HG03354 (cell line): ENCODE measurements around the gene ELAC1.
"Not testable (repeated sequence)": the region's sequence is repeated elsewhere in the genome, so short reads cannot be mapped to it uniquely, and the experiment has no call there.

Experiments
- ATAC-seq: cut with Tn5 transposase; IDR thresholded peaks from one replicate; pipeline ENCODE4 v1.9.1; 2021; ENCODE audit warnings: mild to moderate bottlenecking; ENCODE audit not compliant: unreplicated experiment, poor library complexity, severe bottlenecking

ELAC1 gene

DNA sequence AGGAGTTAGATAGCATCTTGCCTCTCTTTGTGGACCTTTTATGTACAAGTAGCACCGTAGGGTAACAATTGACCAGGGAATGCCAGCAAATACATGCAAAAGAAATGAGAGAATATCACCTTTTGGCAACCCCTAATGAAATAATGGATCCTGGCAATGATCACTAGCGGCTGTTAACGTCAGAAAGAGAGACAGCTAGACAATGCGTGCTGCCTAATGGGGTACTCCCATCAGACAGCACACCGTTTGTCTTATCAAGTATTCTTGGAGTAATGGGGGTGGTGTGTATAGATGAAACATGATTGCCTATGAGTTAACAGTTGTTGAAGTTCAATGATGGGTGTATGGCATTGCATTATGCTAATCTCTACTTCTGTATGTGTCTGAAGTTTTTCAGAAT, 1.6 kb downstream of the ELAC1 start:
- no peak for ATAC-seq

DNA sequence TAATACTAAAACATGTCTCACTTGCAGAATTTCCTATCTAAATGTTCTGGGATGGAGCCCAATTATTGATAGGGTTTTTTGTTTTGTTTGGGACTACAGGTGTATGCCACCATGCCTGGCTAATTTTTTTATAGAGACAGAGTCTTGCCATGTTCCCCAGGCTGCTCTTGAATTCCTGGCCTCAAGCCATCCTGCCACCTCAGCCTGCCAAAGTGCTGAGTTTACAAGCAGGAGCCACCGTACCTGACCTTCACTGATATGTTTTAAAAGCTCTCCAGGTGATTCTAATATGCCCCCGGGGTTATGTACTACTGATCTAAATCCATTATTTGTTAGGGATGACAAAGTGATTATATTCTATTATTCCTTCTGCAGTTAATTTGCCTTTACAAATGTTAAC, 2.2 kb downstream of the ELAC1 start:
- ATAC-seq = no peak

DNA sequence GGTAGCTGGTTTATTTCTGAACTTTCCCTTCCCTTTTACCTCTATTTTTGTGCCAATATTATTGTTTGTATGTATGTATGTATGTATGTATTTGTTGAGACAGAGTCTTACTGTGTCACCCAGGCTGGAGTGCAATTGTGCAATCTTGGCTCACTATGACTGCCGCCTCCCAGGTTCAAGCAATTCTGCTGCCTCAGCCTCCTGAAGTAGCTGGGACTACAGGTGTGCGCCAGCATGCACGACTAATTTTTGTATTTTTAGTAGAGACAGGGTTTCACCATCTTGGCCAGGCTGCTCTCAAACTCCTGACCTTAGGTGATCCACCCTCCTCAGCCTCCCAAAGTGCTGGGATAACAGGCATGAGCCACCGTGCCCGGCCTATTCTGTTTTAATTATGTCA, 4.6 kb downstream of the ELAC1 start:
- not testable (repeated sequence) for ATAC-seq

DNA sequence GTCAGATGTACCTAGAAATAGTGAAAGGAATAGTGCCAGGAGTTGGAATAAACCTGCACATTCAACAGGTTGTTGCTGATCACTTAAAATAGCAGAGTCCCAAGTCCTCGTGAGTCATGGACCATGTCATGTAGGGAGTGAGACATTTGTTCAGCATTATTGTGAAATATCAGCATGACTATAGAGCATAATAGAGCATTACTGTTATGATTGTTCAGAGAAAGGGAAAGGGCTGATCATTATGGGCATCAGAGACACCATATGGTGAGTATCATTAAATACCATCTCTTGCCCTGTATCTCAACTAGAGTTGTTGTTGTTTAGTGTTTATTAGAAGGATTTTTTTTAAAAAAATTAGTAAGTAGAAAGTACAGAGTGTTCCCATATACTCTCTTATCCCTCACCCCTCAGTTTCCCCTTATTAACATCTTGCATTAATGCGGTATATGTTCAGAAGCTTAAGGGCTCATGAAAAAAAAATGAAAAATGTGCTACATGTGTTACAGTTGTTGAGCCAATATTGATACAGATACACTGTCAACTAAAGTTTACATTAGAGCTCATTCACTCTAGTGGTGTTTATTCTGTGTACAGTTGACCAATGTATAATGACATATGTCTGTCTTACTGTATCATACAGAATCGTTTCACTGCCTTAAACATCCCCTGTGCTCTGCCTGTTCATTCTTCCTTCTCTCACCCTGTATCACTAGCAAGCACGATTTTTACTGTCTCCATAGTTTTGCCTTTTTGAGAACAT, 5.7 kb downstream of the ELAC1 start:
- ATAC-seq = no peak

DNA sequence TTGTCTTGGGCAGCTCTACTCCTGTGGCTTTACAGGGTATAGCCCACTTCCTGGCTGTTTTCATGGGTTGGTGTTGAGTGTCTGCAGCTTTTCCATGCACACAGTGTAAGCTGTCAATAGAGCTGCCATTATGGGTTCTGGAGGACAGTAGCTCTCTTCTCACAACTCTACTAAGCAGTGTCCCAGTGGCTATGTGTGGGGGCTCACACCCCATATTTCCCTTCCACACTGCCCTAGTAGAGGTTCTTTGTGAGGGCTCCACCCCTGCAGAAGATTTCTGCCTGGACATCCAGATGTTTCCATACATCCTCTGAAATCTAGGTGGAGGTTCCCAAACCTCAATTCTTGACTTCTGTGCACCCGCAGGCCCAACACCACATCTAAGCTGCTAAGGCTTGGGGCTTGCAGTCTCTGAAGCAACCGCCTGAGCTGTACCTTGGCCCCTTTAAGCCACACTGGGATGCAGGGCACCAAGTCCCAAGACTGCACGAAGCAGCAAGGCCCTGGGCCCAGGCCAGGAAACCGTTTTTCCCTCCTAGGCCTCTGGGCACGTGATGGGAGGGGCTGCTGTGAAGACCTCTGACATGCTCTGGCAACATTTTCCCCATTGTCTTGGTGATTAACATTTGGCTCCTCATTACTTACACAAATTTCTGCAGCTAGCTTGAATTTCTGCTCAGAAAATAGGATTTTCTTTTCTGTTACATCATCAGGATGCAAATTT, 9.4 kb downstream of the ELAC1 start:
- ATAC-seq = no peak

DNA sequence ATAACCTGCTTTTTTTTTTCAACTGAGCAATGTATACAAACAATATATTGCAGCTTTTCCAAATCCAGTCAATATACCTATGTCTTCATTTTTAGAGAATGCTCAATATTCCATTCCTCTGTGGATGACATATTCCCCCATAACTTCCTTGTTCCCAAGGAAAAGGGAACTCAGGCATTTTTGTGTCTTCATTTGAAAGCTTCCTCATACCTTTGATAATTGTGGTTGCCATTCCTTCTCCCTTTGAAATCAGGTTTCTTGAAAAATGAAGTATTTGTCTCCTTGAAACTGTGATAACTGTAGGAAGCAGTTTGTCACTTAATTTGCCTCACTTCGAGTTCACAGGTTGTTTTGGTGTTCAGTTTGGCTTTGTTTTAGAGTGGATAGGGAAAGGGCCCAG, 13.5 kb downstream of the ELAC1 start:
- ATAC-seq = no peak

DNA sequence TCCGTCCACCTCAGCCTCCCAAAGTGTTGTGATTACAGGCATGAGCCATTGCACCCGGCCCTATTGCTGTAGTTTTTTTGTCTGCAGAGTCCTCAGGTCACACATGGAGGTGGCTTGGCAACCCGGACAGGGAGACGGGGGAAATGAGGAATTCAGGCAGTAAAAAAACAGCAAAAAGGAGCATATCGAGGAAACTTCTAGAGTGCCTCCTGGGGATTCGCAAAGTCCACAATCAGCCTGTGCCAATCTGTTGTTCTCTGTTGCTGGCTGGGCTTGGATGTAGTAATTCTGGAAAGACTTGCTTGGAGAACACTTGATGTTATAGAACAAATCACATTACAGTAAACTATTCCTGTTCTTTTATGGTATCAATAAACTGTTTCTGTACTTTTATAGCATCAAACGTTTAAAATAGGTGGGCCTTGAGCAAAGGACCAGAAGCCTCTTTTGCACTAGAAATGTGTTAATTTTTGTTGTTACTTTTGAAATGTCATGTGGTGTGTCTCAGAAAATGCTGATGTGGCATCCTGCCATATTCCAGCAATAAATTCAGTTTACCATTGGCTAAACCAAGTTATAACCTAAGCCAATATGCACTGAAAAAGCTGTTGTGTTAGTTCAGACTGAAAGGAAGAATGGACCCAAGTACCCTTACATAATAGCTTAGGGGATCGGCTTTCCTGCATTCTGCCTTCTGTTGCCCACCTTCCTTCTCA, 14.4 kb downstream of the ELAC1 start:
- ATAC-seq = no peak

DNA sequence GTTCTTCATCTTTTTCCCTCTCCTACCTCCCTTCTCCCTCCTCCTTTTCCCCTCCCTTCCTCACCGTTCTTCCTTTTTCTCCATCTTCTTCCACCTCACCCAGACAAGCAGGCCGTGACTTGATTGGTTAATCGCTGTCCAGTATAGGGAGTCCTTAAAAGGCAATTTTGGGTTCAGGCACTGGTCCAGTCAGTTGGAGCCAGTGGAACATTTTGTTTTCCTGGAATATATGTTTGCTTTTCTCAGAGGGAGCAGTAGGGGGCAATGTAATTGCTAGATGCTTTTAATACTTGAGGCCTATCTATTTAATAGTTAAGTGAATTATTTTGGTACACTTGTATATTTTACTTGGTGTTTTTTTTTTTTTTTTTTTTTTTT, 15.0 kb downstream of the ELAC1 start:
- no peak for ATAC-seq

DNA sequence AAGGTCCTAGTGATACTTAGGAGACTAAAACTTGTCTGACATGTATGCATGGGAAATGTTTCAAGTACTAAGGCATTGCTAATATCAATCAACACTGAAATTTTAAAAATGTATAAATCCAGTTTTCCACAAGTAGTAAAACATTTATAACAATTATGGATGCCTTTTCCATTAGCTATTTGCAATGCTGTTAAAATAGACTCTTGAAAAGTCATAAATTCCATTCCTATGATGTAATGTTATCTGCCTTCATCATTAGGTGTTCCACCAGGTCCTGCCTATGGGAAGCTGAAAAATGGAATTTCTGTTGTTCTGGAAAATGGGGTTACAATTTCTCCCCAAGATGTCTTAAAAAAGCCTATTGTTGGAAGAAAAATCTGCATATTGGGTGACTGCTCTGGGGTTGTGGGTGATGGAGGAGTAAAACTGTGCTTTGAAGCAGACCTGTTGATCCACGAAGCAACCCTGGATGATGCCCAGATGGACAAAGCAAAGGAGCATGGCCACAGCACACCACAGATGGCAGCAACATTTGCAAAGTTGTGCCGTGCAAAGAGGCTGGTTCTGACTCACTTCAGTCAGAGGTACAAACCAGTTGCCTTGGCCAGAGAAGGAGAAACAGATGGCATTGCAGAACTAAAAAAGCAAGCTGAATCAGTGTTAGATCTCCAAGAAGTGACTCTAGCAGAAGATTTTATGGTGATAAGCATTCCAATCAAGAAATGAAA, 18.7 kb downstream of the ELAC1 start:
- ATAC-seq = no peak

DNA sequence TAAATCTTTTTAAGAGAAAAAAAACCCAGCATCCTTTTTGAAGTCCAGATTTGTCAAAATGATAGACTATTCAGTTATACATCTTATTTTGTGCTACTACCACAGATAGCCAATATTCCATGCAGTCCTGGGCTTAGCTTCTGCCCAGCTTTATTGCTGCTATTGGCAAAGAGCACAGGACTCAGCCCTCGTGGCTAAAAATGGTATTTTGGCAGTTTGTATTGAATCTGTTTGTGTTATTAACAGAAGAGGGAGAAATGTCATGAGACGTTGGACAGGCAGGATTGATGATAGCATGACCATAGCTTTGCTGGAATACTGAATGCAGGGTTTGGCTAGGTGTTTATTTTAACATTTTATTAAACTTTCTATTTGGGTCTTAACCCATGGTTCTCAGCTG, 19.4 kb downstream of the ELAC1 start:
- no peak for ATAC-seq

DNA sequence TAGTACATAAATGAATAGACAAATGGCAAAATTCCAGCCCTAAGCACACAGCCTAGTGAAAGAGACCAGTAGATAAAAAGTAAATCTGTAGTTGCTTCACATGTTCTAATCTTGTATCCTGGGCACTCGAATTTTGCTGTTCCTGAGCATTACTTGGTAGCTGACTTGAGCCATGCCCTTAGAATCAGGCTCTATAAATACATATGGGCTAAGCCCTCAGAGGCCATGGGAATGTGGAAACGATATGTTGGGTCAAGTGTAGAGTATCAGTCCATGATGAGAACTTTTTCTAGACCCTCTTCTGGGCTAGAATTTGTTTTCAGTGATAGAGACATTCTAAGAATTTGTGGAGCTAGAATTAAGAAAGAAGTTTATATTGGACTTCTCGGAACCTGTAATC, 21.9 kb downstream of the ELAC1 start:
- ATAC-seq = no peak

DNA sequence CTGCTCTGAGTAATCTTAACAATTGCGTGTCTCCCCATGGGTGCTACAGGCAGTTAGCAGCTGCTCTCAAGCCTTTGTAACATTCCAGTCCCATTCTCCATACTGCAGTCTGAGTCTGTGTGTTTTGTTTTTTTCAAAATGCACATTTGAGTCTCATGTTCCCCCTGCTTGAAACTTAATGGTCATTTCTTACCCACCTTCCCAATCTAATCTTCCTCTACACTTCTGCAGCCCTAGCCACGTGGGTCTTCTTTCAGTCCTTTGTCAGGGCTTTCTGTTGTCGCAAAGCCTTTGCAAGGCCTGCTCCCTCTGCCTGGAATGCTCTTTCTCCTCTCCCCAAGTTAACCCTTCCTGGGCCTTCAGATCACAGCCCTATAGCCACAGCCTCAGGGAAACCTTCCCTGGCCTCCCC, 24.5 kb downstream of the ELAC1 start:
- ATAC-seq = no peak

DNA sequence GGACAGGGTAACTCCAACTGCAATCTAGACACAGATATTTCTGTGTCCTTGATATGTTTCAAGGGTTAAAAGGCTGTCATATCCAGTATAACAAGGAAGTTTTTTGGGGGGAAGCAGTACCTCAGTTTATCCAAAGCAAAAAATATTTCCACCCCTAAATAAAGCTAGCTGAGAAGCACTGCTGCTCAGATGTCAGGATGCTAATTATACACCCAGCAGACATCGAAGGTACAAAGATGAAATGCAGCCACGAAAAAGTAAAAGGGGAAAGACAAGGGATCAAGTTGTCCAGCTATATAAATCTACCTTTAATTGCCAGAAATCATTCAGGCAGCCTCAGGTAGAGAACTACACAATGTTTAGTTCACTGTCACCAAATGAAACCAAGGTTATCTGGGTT, 26.2 kb downstream of the ELAC1 start:
- no peak for ATAC-seq

DNA sequence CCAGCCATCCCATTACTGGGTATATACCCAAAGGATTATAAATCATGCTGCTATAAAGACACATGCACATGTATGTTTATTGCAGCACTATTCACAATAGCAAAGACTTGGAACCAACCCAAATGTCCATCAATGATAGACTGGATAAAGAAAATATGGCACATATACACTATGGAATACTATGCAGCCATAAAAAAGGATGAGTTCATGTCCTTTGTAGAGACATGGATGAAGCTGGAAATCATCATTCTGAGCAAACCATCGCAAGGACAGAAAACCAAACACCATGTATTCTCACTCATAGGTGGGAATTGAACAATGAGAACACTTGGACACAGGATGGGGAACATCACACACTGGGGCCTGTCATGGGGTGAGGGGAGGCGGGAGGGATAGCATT, 35.3 kb downstream of the ELAC1 start:
- ATAC-seq = not testable (repeated sequence)

DNA sequence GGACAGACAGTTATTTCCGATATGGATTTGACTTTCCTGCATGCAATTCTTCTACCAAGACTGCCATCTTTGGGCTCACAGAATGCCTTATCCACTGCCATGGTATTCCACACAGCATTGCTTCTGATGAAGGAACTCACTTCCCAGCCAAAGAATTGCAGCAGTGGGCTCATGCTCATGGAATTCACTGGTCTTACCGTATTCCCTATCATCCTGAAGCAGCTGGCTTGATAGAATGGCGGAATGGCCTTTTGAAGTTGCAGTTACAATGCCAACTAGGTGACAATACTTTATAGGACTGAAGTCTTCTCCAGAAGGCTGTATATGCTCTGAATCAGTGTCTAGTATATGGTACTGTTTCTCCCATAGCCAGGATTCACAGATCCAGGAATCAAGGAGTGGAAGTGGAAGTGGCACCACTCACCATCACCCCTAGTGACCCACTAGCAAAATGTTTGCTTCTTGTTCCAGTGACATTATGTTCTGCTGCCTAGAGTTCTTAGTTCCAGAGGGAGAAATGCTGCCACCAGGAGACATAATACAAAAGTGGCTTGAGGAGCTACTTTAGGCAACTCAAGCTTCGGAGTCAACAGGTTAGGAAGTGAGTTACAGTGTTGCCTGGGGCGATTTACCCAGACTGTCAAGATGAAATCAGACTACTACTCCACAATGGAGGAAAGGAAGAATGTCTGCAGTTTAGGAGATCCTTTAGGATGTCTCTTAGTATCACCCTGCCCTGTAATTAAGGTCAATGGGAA, 38.4 kb downstream of the ELAC1 start:
- no peak for ATAC-seq

DNA sequence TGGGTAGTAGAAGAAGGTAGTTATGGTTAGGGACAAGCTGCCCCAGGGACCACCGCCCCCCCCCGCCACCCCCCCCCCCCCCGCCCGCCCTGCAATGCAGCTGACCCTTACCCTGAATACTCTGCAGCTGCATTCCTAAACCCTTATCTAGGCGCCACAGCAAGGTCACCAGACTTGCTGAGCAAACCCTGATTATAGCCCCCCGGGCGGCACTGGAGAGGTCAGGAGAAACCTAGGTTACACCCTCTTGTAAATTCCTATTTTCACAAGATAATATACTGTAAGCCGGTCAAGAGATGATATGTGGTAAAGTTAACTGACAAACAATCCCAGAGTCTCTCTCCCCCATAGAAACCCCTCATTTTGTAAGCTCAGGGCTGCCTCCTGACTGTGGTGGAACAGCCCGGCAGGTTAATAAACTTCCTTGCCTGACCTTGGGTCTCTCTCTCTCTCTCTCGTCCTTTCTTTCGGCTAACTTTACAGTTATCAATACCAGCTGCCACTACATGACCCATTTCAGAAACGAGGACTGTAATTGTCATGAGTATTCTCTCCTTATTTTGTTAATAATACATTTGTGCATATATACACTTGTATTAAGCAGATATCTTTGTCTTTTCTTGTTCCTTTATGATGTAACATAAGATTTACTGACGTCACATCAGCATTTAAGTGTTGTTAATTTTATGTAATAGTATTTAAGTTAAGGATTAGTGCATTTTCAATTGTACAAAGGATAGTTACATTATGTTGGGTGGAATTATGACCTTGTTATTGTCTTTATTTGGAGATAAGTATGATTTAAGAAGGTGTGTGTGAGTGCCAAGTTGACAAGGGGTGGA, 39.3 kb downstream of the ELAC1 start:
- no peak for ATAC-seq

DNA sequence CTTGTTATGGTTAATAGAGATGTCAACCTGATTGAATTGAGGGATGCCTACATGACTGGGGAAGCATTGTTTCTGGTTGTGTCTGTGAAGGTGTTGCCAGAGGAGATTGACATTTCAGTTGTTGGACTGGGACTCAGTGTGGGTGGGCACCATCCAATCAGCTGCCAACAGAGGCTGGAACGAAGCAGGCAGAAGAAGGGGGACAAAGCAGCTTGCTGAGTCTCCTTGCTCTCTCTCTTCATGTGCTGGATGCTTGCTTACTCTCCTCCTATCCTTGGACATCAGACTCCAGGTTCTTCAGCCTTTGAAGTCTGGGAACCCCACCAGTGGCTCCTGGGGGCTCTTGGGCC, 39.9 kb downstream of the ELAC1 start:
- ATAC-seq = no peak

DNA sequence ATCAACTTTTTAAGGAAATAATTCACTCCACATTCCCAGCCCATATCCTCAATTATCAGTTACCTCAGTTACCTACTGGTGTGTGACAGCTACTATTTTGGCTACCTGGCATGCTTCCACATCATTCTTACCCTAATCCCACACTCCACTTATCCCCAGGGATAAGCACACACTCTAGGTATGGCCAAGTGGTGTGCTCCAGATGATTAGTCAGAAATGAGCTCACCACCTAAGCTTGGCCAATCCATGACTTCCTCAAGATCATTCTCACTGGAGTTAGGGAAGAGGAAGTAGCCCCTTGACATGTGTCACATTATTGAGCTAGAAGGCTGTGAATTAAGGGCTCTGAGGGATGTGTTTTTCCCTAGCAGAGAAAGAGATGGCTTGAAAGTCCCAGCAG, 41.2 kb downstream of the ELAC1 start:
- no peak for ATAC-seq

DNA sequence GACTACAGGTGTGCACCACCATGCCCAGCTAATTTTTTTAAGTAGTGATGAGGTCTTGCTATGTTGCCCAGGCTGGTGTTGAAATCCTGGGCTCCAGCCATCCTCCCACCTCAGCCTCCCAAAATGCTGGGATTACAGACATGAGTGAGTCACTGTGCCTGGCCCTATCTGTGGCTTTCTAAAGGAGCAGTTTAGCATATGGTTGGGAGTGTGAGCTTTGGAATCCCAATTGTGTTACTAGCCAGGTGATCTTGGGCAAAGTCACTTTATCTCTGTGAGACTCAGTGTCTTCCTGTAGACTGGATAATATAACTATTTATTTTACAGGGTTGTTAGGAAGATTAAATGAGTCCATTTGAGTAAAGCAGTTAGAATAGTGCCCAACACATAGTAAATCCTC, 42.4 kb downstream of the ELAC1 start:
- no peak for ATAC-seq
